Measurements from ENCODE around the gene OGFOD1. TPM values are rescaled to one million over a fixed set of nuclear protein-coding genes. Genes with fewer than 3 reads are reported as not detected.

Gene OGFOD1
- polyA plus RNA-seq, 3 donors, result 8.2 to 37.9 (median 23.4) TPM

- H2AFZ ChIP-seq (ENCODE audit: insufficient read depth, low read depth, low read length, poor library complexity, severe bottlenecking), result peak within 1 kb of the TSS; percentile 86
- H3K4me1 ChIP-seq (ENCODE audit: control insufficient read depth in 1 of 2, insufficient read depth in 2 of 2, low read length in 2 of 2), result peaks cover 31 to 45% of the 10 kb centered on the region in 2 donors
- WGBS (ENCODE audit: insufficient coverage), result under 1% methylated on average over 57 of the region's 57 CpGs
- intact Hi-C loops (cut with micrococcal nuclease), result no loop called here
- H3K27me3 ChIP-seq (ENCODE audit: control insufficient read depth in 2 of 2, insufficient read depth in 2 of 2, low read length in 2 of 2), result no peaks in the 10 kb centered on the region
- TF ChIP-seq, protein P1, sequence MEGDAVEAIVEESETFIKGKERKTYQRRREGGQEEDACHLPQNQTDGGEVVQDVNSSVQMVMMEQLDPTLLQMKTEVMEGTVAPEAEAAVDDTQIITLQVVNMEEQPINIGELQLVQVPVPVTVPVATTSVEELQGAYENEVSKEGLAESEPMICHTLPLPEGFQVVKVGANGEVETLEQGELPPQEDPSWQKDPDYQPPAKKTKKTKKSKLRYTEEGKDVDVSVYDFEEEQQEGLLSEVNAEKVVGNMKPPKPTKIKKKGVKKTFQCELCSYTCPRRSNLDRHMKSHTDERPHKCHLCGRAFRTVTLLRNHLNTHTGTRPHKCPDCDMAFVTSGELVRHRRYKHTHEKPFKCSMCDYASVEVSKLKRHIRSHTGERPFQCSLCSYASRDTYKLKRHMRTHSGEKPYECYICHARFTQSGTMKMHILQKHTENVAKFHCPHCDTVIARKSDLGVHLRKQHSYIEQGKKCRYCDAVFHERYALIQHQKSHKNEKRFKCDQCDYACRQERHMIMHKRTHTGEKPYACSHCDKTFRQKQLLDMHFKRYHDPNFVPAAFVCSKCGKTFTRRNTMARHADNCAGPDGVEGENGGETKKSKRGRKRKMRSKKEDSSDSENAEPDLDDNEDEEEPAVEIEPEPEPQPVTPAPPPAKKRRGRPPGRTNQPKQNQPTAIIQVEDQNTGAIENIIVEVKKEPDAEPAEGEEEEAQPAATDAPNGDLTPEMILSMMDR (IDR thresholded peaks at IDR 0.05), result peak; percentile 40
- peak; percentile 66 to 77 (median 75) for DNase-seq
- H3K9me3 ChIP-seq (replicated peaks in 1 of 2; ENCODE audit: control insufficient read depth in 1 of 2, insufficient read depth in 1 of 2, low read length in 2 of 2), result no peaks in the 10 kb centered on the region
- Mint-ChIP-seq H3K4me1 (peaks cover 41% of the 10 kb centered on the region), H3K27ac (peak within 1 kb of the TSS; percentile 72 to 92 (median 82)), H3K27me3 (ENCODE audit: low read depth in 3 of 3) (peaks cover 0 to 4% (median 0%) of the 10 kb centered on the region in 3 donors), H3K36me3 (peaks cover 5 to 14% of the 10 kb centered on the region in 2 donors), H3K4me3 (peak within 1 kb of the TSS; percentile 98 to 99), H3K9me3 (no peaks in the 10 kb centered on the region)
- peak within 1 kb of the TSS; percentile 88 for H3K9ac ChIP-seq (ENCODE audit: insufficient read depth, low read length, poor library complexity, severe bottlenecking)
- peak within 1 kb of the TSS; percentile 84 for H3K4me2 ChIP-seq (replicated peaks; ENCODE audit: extremely low read depth, low read length, poor library complexity, severe bottlenecking)
- peak within 1 kb of the TSS; percentile 5 to 60 for H3K27ac ChIP-seq (ENCODE audit: low read depth in 1 of 2, low read length in 2 of 2)
- peaks cover 44% of the 10 kb centered on the region for H3K79me2 ChIP-seq (ENCODE audit: insufficient read depth, low read length)
- peak within 1 kb of the TSS; percentile 46 to 97 (median 86) for H3K4me3 ChIP-seq (replicated peaks in 1 of 3; ENCODE audit: low read depth in 2 of 3, low read length in 3 of 3)
- H3K36me3 ChIP-seq (replicated peaks in 1 of 2; ENCODE audit: control insufficient read depth in 1 of 2, insufficient read depth in 2 of 2, low read length in 2 of 2), result peaks cover 5 to 8% of the 10 kb centered on the region in 2 donors
- H4K20me1 ChIP-seq (ENCODE audit: insufficient read depth, low read length), result peaks cover 29% of the 10 kb centered on the region
These were observed 25.9 kb upstream of the OGFOD1 start, which contains the start of gene AMFR for GRCh38 chr16:56425439-56425832. TSS of gene AMFR (minus strand) at chr16:56425545. CDS start at chr16:56425327, 218 bp downstream.

DNA sequence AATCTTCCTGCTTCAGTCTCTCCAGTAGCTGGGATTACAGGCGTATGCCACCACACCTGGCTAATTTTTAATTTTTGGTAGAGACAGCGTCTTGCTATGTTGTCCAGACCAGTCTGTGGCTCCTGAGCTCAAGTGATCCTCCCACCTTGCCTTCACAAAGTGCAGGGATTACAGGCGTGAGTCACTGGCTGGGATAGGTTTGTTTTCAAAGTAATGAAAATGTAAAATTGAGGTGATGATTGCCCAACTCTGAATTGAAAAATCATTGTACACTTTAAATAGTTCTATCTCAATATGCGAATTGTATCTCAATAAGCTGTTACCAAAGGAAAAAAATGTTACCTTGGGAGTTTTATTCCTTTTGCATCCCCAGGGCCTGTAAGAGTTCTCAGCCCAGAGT, 24.8 kb upstream of the OGFOD1 start:
- peaks cover 33% of the 10 kb centered on the region for H3K79me2 ChIP-seq (ENCODE audit: insufficient read depth, low read length)
- H3K4me1 ChIP-seq (ENCODE audit: control insufficient read depth in 1 of 2, insufficient read depth in 2 of 2, low read length in 2 of 2), result peaks cover 25 to 33% of the 10 kb centered on the region in 2 donors
- no peak overlapping the region for H3K4me3 ChIP-seq (replicated peaks in 1 of 3; ENCODE audit: low read depth in 2 of 3, low read length in 3 of 3)
- no peaks in the 10 kb centered on the region for H3K27me3 ChIP-seq (ENCODE audit: control insufficient read depth in 2 of 2, insufficient read depth in 2 of 2, low read length in 2 of 2)
- peaks cover 14 to 20% of the 10 kb centered on the region in 2 donors for H3K36me3 ChIP-seq (replicated peaks in 1 of 2; ENCODE audit: control insufficient read depth in 1 of 2, insufficient read depth in 2 of 2, low read length in 2 of 2)
- peaks cover 18% of the 10 kb centered on the region for H4K20me1 ChIP-seq (ENCODE audit: insufficient read depth, low read length)
- WGBS (ENCODE audit: insufficient coverage), result 90% methylated on average over 2 of the region's 4 CpGs
- no peak overlapping the region for H3K4me2 ChIP-seq (replicated peaks; ENCODE audit: extremely low read depth, low read length, poor library complexity, severe bottlenecking)
- peaks cover 32% of the 10 kb centered on the region for H3K4me1 Mint-ChIP-seq
- no peak overlapping the region for H3K9ac ChIP-seq (ENCODE audit: insufficient read depth, low read length, poor library complexity, severe bottlenecking)
- no peaks in the 10 kb centered on the region for H3K9me3 ChIP-seq (replicated peaks in 1 of 2; ENCODE audit: control insufficient read depth in 1 of 2, insufficient read depth in 1 of 2, low read length in 2 of 2)
- H2AFZ ChIP-seq (ENCODE audit: insufficient read depth, low read depth, low read length, poor library complexity, severe bottlenecking), result no peak overlapping the region
- H3K9me3 Mint-ChIP-seq, result no peaks in the 10 kb centered on the region
- intact Hi-C loops (cut with micrococcal nuclease), result no loop called here
- TF ChIP-seq, protein P1 (IDR thresholded peaks at IDR 0.05), result no peak
- H3K36me3 Mint-ChIP-seq, result peaks cover 17 to 25% of the 10 kb centered on the region in 2 donors
- no peak overlapping the region for H3K27ac Mint-ChIP-seq
- H3K27ac ChIP-seq (ENCODE audit: low read depth in 1 of 2, low read length in 2 of 2), result no peak overlapping the region
- H3K4me3 Mint-ChIP-seq, result no peak overlapping the region
- no peak for DNase-seq
- peaks cover 0 to 4% (median 0%) of the 10 kb centered on the region in 3 donors for H3K27me3 Mint-ChIP-seq (ENCODE audit: low read depth in 3 of 3)

Data from CD14-positive monocyte (primary cell).